NK-92 treated with Interleukin-12 subunit alpha and Interleukin-12 subunit beta, amount 100 ng/mL, for 24 hours (cell line): ENCODE results near the gene STIM2.

Experiments used
- DNase-seq: peaks from one replicate; lab custom pipeline; 2025; lab: John Stamatoyannopoulos, UW

The STIM2 gene

GRCh38 chr4:26900765-26901164, 40.1 kb downstream of the STIM2 start:
- DNase-seq: no peak

GRCh38 chr4:26905172-26905571, 44.5 kb downstream of the STIM2 start:
- DNase-seq: peak; percentile 6

DNA sequence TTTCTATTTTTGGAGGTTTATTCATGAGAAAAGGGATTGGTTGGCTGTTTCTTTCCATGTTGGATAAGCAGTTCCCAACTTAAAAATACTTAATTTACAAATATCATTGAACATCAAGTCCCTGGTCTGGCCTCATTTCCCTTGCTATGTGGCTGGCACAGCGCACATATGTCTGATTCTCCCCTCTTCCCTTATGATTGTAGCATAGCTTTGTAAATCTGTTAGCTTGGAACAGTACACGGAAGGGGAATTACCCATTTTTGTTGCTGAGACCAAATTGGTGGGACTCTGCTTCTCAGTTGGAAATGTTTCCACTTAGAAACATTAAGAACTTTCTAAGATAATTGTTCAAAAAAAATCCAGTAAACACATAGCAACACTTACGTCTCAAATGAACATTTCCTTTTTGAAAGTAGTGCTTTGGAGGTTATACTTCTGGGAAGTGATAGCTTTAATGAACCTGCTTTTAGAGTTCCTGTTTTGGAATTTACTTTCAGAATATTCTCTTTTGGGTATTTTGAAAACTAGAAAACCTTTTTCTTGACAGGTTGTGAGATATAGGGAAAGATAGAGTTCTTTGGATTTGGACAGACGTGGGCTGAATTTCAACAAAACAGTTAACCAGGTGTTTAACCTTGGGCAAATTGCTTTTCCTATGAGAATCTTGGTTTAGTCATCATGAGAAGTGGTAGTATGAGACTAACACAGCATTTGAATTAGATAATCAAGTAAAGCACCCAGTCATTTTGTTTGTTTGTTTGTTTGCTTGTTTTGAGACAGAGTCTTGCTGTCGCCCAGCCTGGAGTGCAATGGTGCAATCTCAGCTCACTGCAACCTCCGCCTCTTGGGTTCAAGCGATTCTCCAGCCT, 47.3 kb downstream of the STIM2 start:
- no peak for DNase-seq

DNA sequence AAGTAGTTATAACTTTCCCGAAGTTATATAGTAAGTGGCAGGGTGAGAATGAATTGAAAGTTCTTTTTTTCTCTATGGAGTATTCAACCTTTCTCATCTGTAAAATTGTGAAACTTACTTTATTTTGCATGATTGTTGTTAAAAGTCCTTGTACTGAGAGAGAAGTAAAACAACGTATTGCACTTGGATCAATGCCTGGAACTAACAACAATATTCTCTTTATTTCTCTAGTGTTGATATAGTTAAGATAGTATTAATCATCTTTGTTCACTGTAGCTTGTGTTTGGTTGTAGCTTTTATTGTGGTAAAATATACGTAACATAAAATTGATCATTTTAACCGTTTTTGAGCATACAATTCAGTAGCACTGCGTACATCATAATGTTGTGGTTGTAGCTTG, 48.7 kb downstream of the STIM2 start:
- DNase-seq: no peak

- DNase-seq: no peak
Measured at GRCh38 chr4:26911254-26911653, 50.6 kb downstream of the STIM2 start.

DNA sequence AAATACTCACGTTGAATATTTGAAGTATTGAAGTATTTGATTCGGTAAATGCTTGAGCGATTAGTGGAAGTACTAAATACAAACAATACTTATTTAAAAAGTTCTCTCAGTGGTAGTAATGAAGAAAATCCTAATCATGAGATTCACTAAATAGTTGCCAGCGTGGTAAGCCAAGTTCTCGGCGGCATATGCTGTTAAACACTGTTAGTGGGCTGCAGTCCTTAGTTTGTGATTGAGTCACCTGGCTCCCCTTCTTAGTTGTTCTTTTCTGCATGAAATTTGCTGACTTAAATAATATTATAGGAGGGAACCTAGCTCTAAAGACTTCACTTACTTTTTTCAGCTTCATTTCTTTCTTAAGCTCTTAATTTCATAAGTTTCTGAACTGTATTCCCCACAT, 51.4 kb downstream of the STIM2 start:
- no peak for DNase-seq

DNA sequence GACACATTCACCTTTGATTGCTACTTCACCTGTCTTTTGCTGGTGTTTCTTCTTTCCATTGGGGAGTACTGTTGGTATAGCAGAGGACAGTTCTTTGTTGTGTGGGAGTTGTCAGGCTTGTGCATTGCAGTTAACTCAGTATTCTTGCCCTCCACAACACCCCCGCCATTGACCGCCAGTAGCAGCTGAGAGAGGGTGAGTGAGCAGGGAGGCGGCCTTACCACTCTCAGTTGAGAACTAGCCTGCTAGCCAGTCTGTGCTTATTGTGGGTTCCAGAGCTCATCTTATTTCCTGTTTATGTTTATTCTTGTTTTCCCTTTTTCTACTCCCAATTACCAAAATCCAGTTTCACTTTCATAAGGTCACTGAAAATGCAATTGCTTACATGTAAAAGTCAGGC, 52.2 kb downstream of the STIM2 start:
- no peak for DNase-seq

GRCh38 chr4:26916195-26916594, 55.6 kb downstream of the STIM2 start:
- DNase-seq: no peak

DNA sequence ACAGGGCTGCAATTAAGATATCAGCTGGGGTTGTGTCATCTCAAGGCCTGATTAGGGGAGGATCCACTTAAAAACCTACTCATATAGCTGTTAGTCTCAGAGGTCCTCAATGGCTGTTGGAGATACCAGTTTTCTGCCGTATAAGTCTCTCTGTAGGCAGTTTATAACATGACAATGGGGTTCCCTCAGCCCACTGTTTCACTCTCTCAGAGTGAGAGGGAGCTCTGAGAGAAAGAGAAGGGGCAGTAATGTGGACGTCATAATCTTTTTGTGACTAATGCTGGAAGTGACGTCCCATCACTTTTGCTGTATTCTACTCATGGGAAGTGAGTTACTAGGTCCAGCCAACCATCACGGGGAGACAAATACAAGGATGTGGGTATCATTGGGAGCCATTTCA, 70.3 kb downstream of the STIM2 start:
- DNase-seq: no peak

- no peak for DNase-seq
Measured at GRCh38 chr4:26931451-26931850, 70.8 kb downstream of the STIM2 start.

GRCh38 chr4:26931966-26932365, 71.3 kb downstream of the STIM2 start:
- DNase-seq: no peak

DNA sequence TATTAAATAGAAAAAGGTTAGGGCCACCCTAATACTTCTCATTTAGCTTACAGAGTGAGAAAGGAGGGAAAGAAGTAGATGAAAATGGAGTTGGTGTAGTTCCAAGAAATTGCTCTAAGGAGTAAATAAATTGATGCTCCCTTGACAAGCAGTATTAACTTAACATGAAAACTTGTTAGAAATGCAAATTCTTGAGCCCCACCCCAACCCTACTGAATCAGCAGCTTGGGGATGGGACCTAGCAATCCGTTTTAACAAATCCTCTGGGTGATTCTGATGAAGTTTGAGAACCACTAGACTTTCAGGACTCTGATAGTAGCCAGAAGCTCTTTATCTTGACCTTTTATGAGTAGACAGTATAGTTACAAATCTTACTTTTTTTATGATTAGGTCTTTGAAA, 74.8 kb downstream of the STIM2 start:
- no peak for DNase-seq

- DNase-seq: no peak
Measured at GRCh38 chr4:26936284-26937065, 75.8 kb downstream of the STIM2 start.

- no peak for DNase-seq
Measured at GRCh38 chr4:26937139-26937538, 76.5 kb downstream of the STIM2 start.

- no peak for DNase-seq
Measured at GRCh38 chr4:26937567-26937966, 76.9 kb downstream of the STIM2 start.

GRCh38 chr4:26938516-26938915, 77.9 kb downstream of the STIM2 start:
- DNase-seq: no peak

GRCh38 chr4:26941951-26942350, 81.3 kb downstream of the STIM2 start:
- DNase-seq: no peak

- no peak for DNase-seq
Measured at GRCh38 chr4:26942871-26943270, 82.2 kb downstream of the STIM2 start.

GRCh38 chr4:26943391-26943790, 82.8 kb downstream of the STIM2 start:
- DNase-seq: no peak

DNA sequence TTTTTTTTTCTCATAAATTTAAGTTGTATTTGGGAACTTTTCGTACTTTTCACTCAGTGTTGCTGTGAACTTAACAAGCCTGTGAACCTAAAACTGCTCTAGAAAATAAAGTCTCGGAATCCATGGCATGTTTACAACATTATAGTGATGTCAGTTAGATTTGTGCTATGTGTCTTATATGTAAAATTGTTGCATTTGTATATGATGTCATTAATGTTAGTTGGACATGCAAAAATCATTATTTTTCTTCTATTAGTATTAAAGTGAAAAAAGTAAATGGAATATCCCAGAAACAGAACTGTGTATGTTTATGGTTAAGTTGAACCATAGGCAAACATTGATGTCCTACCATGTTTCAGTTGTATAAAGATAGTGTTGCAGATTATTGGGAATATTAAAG, 85.2 kb downstream of the STIM2 start:
- no peak for DNase-seq

GRCh38 chr4:26947318-26947717, 86.7 kb downstream of the STIM2 start:
- DNase-seq: no peak

- DNase-seq: no peak
Measured at GRCh38 chr4:26950446-26950845, 89.8 kb downstream of the STIM2 start.

GRCh38 chr4:26952891-26953290, 92.2 kb downstream of the STIM2 start:
- no peak for DNase-seq
